ENCODE data around the gene SLC6A3. TPM values are rescaled to one million over a fixed set of nuclear protein-coding genes. Genes with fewer than 3 reads are reported as not detected.

Gene SLC6A3
- total and polyA plus RNA-seq, 2 of the 13 experiments (the other 11 are each of a cell fraction or from before 2014, with no cell fraction given) = 0.01 TPM; not detected in 1

DNA sequence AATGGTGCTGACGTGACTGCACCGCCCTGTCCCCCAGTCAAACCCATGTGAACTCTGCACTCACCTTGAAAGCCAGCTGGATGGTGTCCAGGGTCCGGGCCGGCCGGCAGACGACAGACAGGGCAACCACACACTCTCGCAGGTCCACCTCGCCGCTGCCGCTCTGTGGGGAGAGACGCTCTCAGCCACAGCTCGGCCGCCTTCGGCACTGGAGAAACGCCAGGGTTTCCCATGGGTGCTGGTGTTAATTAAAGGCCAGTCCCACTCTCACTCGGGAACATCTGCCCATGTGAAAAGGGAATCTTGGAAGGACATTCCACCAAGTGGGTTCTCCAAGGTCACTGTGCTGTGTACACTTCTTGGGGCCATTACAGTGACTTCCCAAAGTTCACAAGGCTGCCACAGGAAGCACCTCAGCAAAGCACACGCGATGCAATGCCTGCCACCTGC, 25.5 kb upstream of the SLC6A3 start (continued):
- TF ChIP-seq HNF4G (IDR thresholded peaks at IDR 0.05; ENCODE audit: borderline replicate concordance, low read depth, low read length) (peak; percentile 57; the same call in 1 of the 2 replicates), HNF4G (CRISPR knock-in tag; IDR thresholded peaks at IDR 0.05; ENCODE audit: borderline replicate concordance, low read depth) (peak; percentile 34; the same call in 1 of the 2 replicates), MTA1 (CRISPR knock-in tag; IDR thresholded peaks at IDR 0.05; ENCODE audit: borderline replicate concordance) (peak; percentile 36; the same call in 1 of the 2 replicates), SOX6 (IDR thresholded peaks at IDR 0.05) (no peak), SOX6 (CRISPR knock-in tag; IDR thresholded peaks at IDR 0.05) (peak; percentile 69), PTBP1 (IDR thresholded peaks at IDR 0.05; ENCODE audit: low read depth, low read length, poor library complexity, severe bottlenecking) (no peak), CREB1 (IDR thresholded peaks at IDR 0.05) (no peak), CREB1 (CRISPR knock-in tag; IDR thresholded peaks at IDR 0.05) (no peak), MEIS2 (CRISPR knock-in tag; IDR thresholded peaks at IDR 0.05) (0 out of 2 replicates have a peak, but pooled peaks have one; percentile 31), FLYWCH1 (CRISPR knock-in tag; IDR thresholded peaks at IDR 0.05) (no peak), RARA (CRISPR knock-in tag; IDR thresholded peaks at IDR 0.05) (peak; percentile 62), MAX (IDR thresholded peaks at IDR 0.05) (peak; percentile 39; the same call in 1 of the 2 replicates), ZBTB34 (CRISPR knock-in tag; IDR thresholded peaks at IDR 0.05) (0 out of 2 replicates have a peak, but pooled peaks have one; percentile 43), JARID2 (CRISPR knock-in tag; IDR thresholded peaks at IDR 0.05; ENCODE audit: insufficient replicate concordance) (no peak), ZNF362 (CRISPR knock-in tag; IDR thresholded peaks at IDR 0.05; ENCODE audit: borderline replicate concordance) (no peak), RXRA (CRISPR knock-in tag; IDR thresholded peaks at IDR 0.05) (no peak; the same call in 1 of the 2 replicates), GPN1 (CRISPR knock-in tag; IDR thresholded peaks at IDR 0.05; ENCODE audit: borderline replicate concordance) (no peak), ZSCAN21 (CRISPR knock-in tag; IDR thresholded peaks at IDR 0.05; ENCODE audit: borderline replicate concordance) (no peak), ZNF10 (CRISPR knock-in tag; IDR thresholded peaks at IDR 0.05; ENCODE audit: borderline replicate concordance, low read depth) (no peak), ZNF333 (CRISPR knock-in tag; IDR thresholded peaks at IDR 0.05; ENCODE audit: borderline replicate concordance) (no peak), ZNF446 (CRISPR knock-in tag; IDR thresholded peaks at IDR 0.05) (no peak)
- TF ChIP-seq, protein P1, sequence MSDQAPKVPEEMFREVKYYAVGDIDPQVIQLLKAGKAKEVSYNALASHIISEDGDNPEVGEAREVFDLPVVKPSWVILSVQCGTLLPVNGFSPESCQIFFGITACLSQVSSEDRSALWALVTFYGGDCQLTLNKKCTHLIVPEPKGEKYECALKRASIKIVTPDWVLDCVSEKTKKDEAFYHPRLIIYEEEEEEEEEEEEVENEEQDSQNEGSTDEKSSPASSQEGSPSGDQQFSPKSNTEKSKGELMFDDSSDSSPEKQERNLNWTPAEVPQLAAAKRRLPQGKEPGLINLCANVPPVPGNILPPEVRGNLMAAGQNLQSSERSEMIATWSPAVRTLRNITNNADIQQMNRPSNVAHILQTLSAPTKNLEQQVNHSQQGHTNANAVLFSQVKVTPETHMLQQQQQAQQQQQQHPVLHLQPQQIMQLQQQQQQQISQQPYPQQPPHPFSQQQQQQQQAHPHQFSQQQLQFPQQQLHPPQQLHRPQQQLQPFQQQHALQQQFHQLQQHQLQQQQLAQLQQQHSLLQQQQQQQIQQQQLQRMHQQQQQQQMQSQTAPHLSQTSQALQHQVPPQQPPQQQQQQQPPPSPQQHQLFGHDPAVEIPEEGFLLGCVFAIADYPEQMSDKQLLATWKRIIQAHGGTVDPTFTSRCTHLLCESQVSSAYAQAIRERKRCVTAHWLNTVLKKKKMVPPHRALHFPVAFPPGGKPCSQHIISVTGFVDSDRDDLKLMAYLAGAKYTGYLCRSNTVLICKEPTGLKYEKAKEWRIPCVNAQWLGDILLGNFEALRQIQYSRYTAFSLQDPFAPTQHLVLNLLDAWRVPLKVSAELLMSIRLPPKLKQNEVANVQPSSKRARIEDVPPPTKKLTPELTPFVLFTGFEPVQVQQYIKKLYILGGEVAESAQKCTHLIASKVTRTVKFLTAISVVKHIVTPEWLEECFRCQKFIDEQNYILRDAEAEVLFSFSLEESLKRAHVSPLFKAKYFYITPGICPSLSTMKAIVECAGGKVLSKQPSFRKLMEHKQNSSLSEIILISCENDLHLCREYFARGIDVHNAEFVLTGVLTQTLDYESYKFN (CRISPR knock-in tag; conservative IDR thresholded peaks at IDR 0.05) = peak; percentile 66
- TF ChIP-seq, protein P2, sequence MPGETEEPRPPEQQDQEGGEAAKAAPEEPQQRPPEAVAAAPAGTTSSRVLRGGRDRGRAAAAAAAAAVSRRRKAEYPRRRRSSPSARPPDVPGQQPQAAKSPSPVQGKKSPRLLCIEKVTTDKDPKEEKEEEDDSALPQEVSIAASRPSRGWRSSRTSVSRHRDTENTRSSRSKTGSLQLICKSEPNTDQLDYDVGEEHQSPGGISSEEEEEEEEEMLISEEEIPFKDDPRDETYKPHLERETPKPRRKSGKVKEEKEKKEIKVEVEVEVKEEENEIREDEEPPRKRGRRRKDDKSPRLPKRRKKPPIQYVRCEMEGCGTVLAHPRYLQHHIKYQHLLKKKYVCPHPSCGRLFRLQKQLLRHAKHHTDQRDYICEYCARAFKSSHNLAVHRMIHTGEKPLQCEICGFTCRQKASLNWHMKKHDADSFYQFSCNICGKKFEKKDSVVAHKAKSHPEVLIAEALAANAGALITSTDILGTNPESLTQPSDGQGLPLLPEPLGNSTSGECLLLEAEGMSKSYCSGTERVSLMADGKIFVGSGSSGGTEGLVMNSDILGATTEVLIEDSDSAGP (CRISPR knock-in tag; IDR thresholded peaks at IDR 0.05; ENCODE audit: borderline replicate concordance) = peak; percentile 44; the same call in 1 of the 2 replicates
